HCT116 (cell line): ENCODE results near the gene TIGAR. TPM values are rescaled to one million over a fixed set of nuclear protein-coding genes. Genes with fewer than 3 reads are reported as not detected.

Experiments used
- ATAC-seq: fragments of 200-7000 bp; cut with Tn5 transposase; 2 replicates; pipeline ENCODE4 v1.9.1; 2020; ENCODE audit warnings: mild to moderate bottlenecking, moderate library complexity
- BruUV-seq: library from RNA; stranded (reverse); fragments of 400-500 nt; replicated peaks from 2 replicates; lab custom pipeline; 2021; lab: Mats Ljungman, UMichigan
- CTCF ChIA-PET: fragments of 300-600 bp; sonication (Branson Sonifier 250); formaldehyde crosslinking; loops from one replicate; lab custom pipeline; 2021; ENCODE audit warnings: antibody characterized with exemption; lab: Charles Lee
- POLR2A ChIA-PET: fragments of 300-600, 350-600 bp; sonication (Branson Sonifier 250); formaldehyde crosslinking; loops from one replicate; lab custom pipeline; 2021; ENCODE audit warnings: antibody characterized with exemption; lab: Charles Lee
- RAD21 ChIA-PET, 2 experiments: fragments of 300-600 bp; sonication (Branson Sonifier 250); formaldehyde crosslinking; loops; one replicate each; lab custom pipeline; 2023; ENCODE audit warnings: low total read pairs in 2 of 2; ENCODE audit not compliant: uncharacterized antibody in 2 of 2, unreplicated experiment in 2 of 2, low non-redundant PET in 1 of 2; lab: Charles Lee
- DNase-seq: peaks from one replicate; pipeline ENCODE4 v3.0.0-alpha.2; 2010; ENCODE audit warnings: low read depth, low spot score
- H2AFZ ChIP-seq: fragments of 200-600 bp; shearing (Covaris generic), sonication (generic); 2 replicates; pipeline ENCODE4 v1.6.1; 2017; ENCODE audit warnings: low read depth, mixed run types, mixed read lengths, antibody characterized with exemption, low read length; ENCODE audit not compliant: poor library complexity, severe bottlenecking
- H3K27ac ChIP-seq: 2 replicates; pipeline ENCODE4 v1.5.1; 2012; ENCODE audit warnings: low read depth, low read length
- H3K27me3 ChIP-seq: fragments of 200-600 bp; sonication (generic); 2 replicates; pipeline ENCODE4 v1.6.1; 2016; ENCODE audit warnings: mixed run types, low read length, mixed read lengths; ENCODE audit not compliant: insufficient read depth
- H3K36me3 ChIP-seq, 2 experiments: fragments of 200-500 bp in 1 of 2; fragments of 200-600 bp in 1 of 2; sonication (Bioruptor generic) in 1 of 2; sonication (generic) in 1 of 2; 2 replicates each; pipeline versions ENCODE4 v1.5.1 to v1.6.1; 2014 to 2016; ENCODE audit warnings: low read length in 2 of 2, inconsistent platforms in 1 of 2, mixed read lengths in 1 of 2, mixed run types in 1 of 2; ENCODE audit not compliant: insufficient read depth in 2 of 2, control insufficient read depth in 1 of 2
- H3K4me1 ChIP-seq, 2 experiments: fragments of 200-600 bp in 1 of 2; sonication (generic) in 1 of 2; 2 replicates each; pipeline versions ENCODE4 v1.5.1 to v1.6.1; 2012 to 2017; ENCODE audit warnings: low read length in 2 of 2, inconsistent platforms in 1 of 2, mild to moderate bottlenecking in 1 of 2, mixed read lengths in 1 of 2, mixed run types in 1 of 2, moderate library complexity in 1 of 2; ENCODE audit not compliant: insufficient read depth in 2 of 2, control insufficient read depth in 1 of 2
- H3K4me2 ChIP-seq: fragments of 200-600 bp; sonication (generic); 2 replicates; pipeline ENCODE4 v1.6.1; 2017; ENCODE audit warnings: mixed run types, low read length, mixed read lengths
- H3K4me3 ChIP-seq, 2 experiments: fragments of 200-600 bp in 1 of 2; sonication (generic) in 1 of 2; replicated peaks in 1 of 2; 2 replicates each; pipeline ENCODE4 v1.5.1; 2011 to 2016; ENCODE audit warnings: low read length in 2 of 2, control low read depth in 1 of 2, low read depth in 1 of 2, mild to moderate bottlenecking in 1 of 2, mixed read lengths in 1 of 2, mixed run types in 1 of 2
- H3K79me2 ChIP-seq: fragments of 200-600 bp; sonication (generic); 2 replicates; pipeline ENCODE4 v1.6.1; 2017; ENCODE audit warnings: mild to moderate bottlenecking, mixed run types, low read length, moderate library complexity, mixed read lengths; ENCODE audit not compliant: insufficient read depth
- H3K9ac ChIP-seq: fragments of 200-600 bp; sonication (generic); 2 replicates; pipeline ENCODE4 v1.6.1; 2016; ENCODE audit warnings: low read length, mixed read lengths
- H3K9me2 ChIP-seq: fragments of 200-600 bp; sonication (generic), shearing (Covaris generic); 2 replicates; pipeline ENCODE4 v1.6.1; 2017; ENCODE audit warnings: mixed run types, mild to moderate bottlenecking, moderate library complexity; ENCODE audit not compliant: insufficient read depth
- H3K9me3 ChIP-seq, 2 experiments: fragments of 200-500 bp in 1 of 2; fragments of 200-600 bp in 1 of 2; sonication (Bioruptor generic) in 1 of 2; sonication (generic) in 1 of 2; 2 replicates each; pipeline ENCODE4 v1.6.1; 2014 to 2017; ENCODE audit warnings: low read length in 2 of 2, mixed read lengths in 2 of 2, inconsistent platforms in 1 of 2, low read depth in 1 of 2, mild to moderate bottlenecking in 1 of 2, mixed run types in 1 of 2, moderate library complexity in 1 of 2; ENCODE audit not compliant: control insufficient read depth in 1 of 2, insufficient read depth in 1 of 2
- H4K20me1 ChIP-seq: fragments of 200-600 bp; sonication (generic), shearing (Covaris generic); 2 replicates; pipeline ENCODE4 v1.6.1; 2017; ENCODE audit warnings: mixed run types, mild to moderate bottlenecking, moderate library complexity; ENCODE audit not compliant: insufficient read depth
- CTCF ChIP-seq, 3 experiments: fragments of 200-600 bp in 1 of 3; sonication (generic) in 1 of 3; IDR thresholded peaks in 2 of 3; conservative IDR thresholded peaks in 1 of 3; 2 replicates each; pipeline ENCODE4 v1.5.1; 2012 to 2017; ENCODE audit warnings: low read depth in 2 of 3, low read length in 2 of 3, antibody characterized with exemption in 1 of 3, borderline replicate concordance in 1 of 3, control low read depth in 1 of 3, mild to moderate bottlenecking in 1 of 3, mixed read lengths in 1 of 3, mixed run types in 1 of 3, moderate library complexity in 1 of 3; ENCODE audit not compliant: insufficient read depth in 1 of 3
- FOSL1 ChIP-seq: IDR thresholded peaks from 2 replicates; pipeline ENCODE4 v1.6.1; 2012; ENCODE audit warnings: low read depth
- POLR2A ChIP-seq: IDR thresholded peaks from 2 replicates; pipeline ENCODE4 v1.7.0; 2011; ENCODE audit warnings: borderline replicate concordance; ENCODE audit not compliant: insufficient read depth, insufficient read length; ENCODE audit errors: extremely low read depth
- RAD21 ChIP-seq: IDR thresholded peaks from 2 replicates; pipeline ENCODE4 v1.6.1; 2012; ENCODE audit warnings: low read depth, mild to moderate bottlenecking
- TCF7L2 ChIP-seq: IDR thresholded peaks from 2 replicates; pipeline ENCODE4 v1.7.0; 2011; ENCODE audit warnings: borderline replicate concordance, inconsistent platforms; ENCODE audit not compliant: insufficient read depth, insufficient read length; ENCODE audit errors: extremely low read depth
- intact Hi-C: fragments of 100-400 bp; cut with micrococcal nuclease; formaldehyde crosslinking; loops from 2 replicates; pipeline ENCODE4 v1.10.0; 2022
- total RNA-seq: library from RNA; stranded (reverse); gene quantifications from one replicate; pipeline ENCODE4 v1.2.1, GENCODE V29; 2021; ENCODE audit not compliant: unreplicated experiment

Gene TIGAR
- total RNA-seq, 1 experiment from 2014 or later, result 13.7 TPM

GRCh38 chr12:4353785-4354208 is 32.8 kb downstream of the TIGAR start:
- RAD21 ChIA-PET, result interaction anchor here in 1 of 2 experiments (0.6 kb wide), 1 partner anchor 31 kb away, joined by 4 read pairs; no protein-coding TSS in a partner anchor
- Histone ChIP-seq H3K4me1 (no peaks in the 10 kb centered on the region), H2AFZ (no peak overlapping the region), H3K9ac (no peak overlapping the region), H3K4me3 (no peak overlapping the region), H3K9me3 (no peaks in the 10 kb centered on the region), H3K27me3 (no peaks in the 10 kb centered on the region), H3K79me2 (no peaks in the 10 kb centered on the region), H3K27ac (no peak overlapping the region), H3K4me2 (no peak overlapping the region), H4K20me1 (no peaks in the 10 kb centered on the region), H3K9me2 (no peaks in the 10 kb centered on the region), H3K36me3 (0 out of 4 replicates have a peak, but pooled peaks cover 0 to 4% of the 10 kb centered on the region in 2 experiments)
- BruUV-seq, result no TSS peak
- peak; percentile 73; the same call in 1 of the 2 replicates for ATAC-seq
- POLR2A ChIA-PET, result no interaction called here
- TF ChIP-seq CTCF (IDR thresholded peaks at IDR 0.05 in 2 of 3, conservative IDR thresholded peaks at IDR 0.05 in 1 of 3; ENCODE audit: borderline replicate concordance in 1 of 3, insufficient read depth in 1 of 3, low read depth in 2 of 3, low read length in 2 of 3), result peak in 2 of 3 experiments; percentile 59 to 62; a peak in 4 of 6 replicates
- TF ChIP-seq TCF7L2, result no peak
- TF ChIP-seq POLR2A, result no peak
- TF ChIP-seq FOSL1, result no peak
- TF ChIP-seq RAD21, result peak; percentile 50
- DNase-seq, result no peak
- CTCF ChIA-PET, result interaction anchor here (0.8 kb wide), 1 partner anchor 174 kb away, joined by 3 read pairs; no protein-coding TSS in a partner anchor
- intact Hi-C loops, result loop anchor here (2.0 to 5.0 kb wide), 2 partner anchors 173 to 404 kb away; no protein-coding TSS in a partner anchor
